ENCODE data around the gene NISCH. TPM values are rescaled to one million over a fixed set of nuclear protein-coding genes. Genes with fewer than 3 reads are reported as not detected.

Gene NISCH
- polyA plus RNA-seq, 1 experiment = 71.0 TPM

DNA sequence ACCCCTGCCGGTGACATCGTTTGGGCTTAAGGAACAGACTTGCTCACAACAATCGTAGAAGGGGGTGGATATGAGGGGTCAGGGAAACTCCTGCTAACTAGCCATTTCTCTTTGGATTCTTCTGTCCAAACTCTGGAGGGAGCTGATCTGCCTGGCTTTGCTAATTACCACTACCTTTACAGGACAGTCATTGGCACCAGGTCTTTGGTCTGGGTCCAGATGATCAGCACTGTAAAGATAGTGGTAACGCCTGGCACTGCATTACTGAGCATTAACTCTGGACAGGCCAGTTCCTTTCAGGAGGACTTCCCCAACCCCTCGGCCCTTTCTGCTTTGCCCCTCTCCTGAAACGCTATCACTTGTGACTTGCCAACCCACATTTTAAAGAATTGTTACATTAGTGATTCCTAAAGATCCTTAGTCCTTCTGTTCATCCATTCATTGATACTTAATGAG, 81.8 kb downstream of the NISCH start:
- POLR2A ChIA-PET = no interaction called here
- CTCF ChIA-PET = no interaction called here

DNA sequence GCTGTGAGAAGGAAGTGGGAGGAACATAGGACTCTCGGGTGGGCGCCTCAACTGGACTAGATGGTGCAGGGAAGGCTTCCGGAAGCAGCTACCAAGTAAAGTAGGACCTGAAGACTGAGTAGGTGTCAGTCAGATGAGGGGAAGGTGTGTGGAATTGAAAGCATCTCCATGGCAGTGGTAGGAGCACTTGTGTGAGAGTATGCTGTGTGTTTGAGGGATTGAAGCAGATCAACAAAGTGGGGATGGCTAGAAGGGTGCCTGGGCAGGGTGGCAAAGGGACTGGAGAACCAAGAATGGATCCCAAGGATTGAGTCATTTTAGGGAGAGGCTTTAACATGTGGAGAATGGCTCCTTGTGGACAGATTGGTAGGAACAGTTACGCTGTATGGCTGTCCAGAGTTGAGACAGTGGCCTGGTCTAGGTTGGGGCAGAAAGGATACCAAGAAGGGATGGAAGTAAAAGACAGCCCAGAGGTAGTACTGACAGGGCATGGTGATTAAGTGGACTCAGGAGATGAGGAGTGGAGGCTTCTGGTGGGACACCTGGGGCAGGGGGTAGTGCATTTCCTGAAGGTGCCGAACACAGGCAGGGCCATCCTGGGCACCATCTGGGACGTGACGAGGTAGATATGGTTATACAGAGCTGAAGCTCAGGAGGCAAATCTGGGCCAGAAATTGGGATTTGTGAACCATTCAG, 82.5 kb downstream of the NISCH start:
- H3K4me3 ChIP-seq (ENCODE audit: low read depth, low read length) = peak overlapping the region; percentile 94
- CTCF ChIA-PET = no interaction called here
- POLR2A ChIA-PET = no interaction called here
- no peaks in the 10 kb centered on the region; the same call in 1 of the 2 replicates for H3K9me3 ChIP-seq (ENCODE audit: control insufficient read depth, insufficient read depth, low read length)
- TF ChIP-seq, protein P1, sequence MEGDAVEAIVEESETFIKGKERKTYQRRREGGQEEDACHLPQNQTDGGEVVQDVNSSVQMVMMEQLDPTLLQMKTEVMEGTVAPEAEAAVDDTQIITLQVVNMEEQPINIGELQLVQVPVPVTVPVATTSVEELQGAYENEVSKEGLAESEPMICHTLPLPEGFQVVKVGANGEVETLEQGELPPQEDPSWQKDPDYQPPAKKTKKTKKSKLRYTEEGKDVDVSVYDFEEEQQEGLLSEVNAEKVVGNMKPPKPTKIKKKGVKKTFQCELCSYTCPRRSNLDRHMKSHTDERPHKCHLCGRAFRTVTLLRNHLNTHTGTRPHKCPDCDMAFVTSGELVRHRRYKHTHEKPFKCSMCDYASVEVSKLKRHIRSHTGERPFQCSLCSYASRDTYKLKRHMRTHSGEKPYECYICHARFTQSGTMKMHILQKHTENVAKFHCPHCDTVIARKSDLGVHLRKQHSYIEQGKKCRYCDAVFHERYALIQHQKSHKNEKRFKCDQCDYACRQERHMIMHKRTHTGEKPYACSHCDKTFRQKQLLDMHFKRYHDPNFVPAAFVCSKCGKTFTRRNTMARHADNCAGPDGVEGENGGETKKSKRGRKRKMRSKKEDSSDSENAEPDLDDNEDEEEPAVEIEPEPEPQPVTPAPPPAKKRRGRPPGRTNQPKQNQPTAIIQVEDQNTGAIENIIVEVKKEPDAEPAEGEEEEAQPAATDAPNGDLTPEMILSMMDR (IDR thresholded peaks at IDR 0.05; ENCODE audit: low read depth, low read length) = no peak
- peak overlapping the region; percentile 84 for H3K27ac ChIP-seq (ENCODE audit: low read depth, low read length)
- no peak for DNase-seq (ENCODE audit: low read depth, low spot score)
- H3K27me3 ChIP-seq (ENCODE audit: control insufficient read depth, insufficient read depth, low read length) = no peaks in the 10 kb centered on the region

More for the DNA sequence above, 81.8 kb downstream of the NISCH start:
- Histone ChIP-seq H3K27me3 (ENCODE audit: control insufficient read depth, insufficient read depth, low read length) (no peaks in the 10 kb centered on the region), H3K27ac (ENCODE audit: low read depth, low read length) (peak overlapping the region; percentile 84), H3K9me3 (ENCODE audit: control insufficient read depth, insufficient read depth, low read length) (no peaks in the 10 kb centered on the region; the same call in 1 of the 2 replicates), H3K4me3 (ENCODE audit: low read depth, low read length) (peak overlapping the region; percentile 94)
- DNase-seq (ENCODE audit: low read depth, low spot score) = no peak
- TF ChIP-seq, protein P1 (IDR thresholded peaks at IDR 0.05; ENCODE audit: low read depth, low read length) = no peak

DNA sequence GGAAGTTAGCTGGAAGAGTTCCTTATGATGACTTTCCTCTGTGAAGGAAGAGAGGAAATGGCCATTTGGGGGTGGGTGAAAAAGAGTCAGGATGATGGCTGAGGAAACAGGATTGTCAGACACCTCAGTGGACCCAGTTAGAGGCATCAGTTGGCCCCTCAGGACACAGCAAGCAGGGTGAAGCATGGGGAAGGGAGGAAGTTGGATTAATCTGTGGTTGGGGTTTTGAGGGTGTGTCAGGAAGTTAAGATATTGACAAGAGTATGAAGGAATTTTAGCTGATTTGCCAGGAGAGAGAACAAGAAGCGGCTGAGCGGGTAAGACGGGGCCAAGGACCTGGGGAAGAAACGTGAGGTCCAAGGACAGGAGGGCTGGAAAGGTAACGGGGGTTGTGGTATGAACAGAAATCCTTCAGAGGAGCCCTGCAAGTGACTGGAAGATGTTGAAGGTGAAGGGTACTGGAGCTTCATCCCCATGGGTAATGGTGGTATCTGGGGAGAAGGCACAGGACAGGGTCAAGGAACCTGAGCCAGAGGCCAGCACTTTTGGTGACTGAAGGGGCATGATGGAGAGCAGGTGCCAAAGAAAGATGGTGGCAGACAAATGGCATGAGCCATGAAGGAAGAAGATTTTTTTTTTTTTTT, 83.7 kb downstream of the NISCH start:
- no peaks in the 10 kb centered on the region; the same call in 1 of the 2 replicates for H3K9me3 ChIP-seq (ENCODE audit: control insufficient read depth, insufficient read depth, low read length)
- no peak for DNase-seq (ENCODE audit: low read depth, low spot score)
- TF ChIP-seq, protein P1 (IDR thresholded peaks at IDR 0.05; ENCODE audit: low read depth, low read length) = no peak
- POLR2A ChIA-PET = no interaction called here
- no peaks in the 10 kb centered on the region for H3K27me3 ChIP-seq (ENCODE audit: control insufficient read depth, insufficient read depth, low read length)
- H3K4me3 ChIP-seq (ENCODE audit: low read depth, low read length) = no peak overlapping the region
- CTCF ChIA-PET = no interaction called here
- peak overlapping the region; percentile 21 for H3K27ac ChIP-seq (ENCODE audit: low read depth, low read length)

DNA sequence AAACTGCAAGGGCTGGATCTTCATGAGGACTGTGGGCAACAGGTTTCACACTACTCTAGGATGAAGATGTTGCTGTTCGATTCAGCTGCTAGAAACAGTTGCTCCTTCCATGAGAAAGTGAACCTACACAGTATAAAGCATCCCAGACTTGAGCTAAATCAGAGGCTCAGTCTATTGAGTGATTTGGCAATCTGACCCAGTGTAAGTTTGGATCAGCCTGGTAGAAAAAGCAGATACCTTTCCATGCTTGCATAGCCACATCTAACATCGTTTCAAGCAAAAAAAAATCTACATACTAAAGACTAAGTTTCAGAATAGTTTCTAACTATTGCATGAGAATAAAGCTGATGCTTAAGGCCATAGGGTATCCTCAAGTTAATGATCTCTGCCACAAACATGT, 85.6 kb downstream of the NISCH start:
- no peak overlapping the region for H3K27ac ChIP-seq (ENCODE audit: low read depth, low read length)
- ChIA-PET CTCF (no interaction called here), POLR2A (no interaction called here)
- H3K9me3 ChIP-seq (ENCODE audit: control insufficient read depth, insufficient read depth, low read length) = no peaks in the 10 kb centered on the region
- H3K27me3 ChIP-seq (ENCODE audit: control insufficient read depth, insufficient read depth, low read length) = no peaks in the 10 kb centered on the region
- TF ChIP-seq, protein P1 (IDR thresholded peaks at IDR 0.05; ENCODE audit: low read depth, low read length) = no peak
- no peak for DNase-seq (ENCODE audit: low read depth, low spot score)
- no peak overlapping the region for H3K4me3 ChIP-seq (ENCODE audit: low read depth, low read length)

Other genes starting within 250 kb of the NISCH start
- gene TLR9, start 230.0 kb upstream of the NISCH start, polyA plus RNA-seq (2011; rRNA removed) = 0.02 and 0.05 TPM in 2 replicates
- gene TWF2, start 216.4 kb upstream of the NISCH start, polyA plus RNA-seq (2011; rRNA removed) = 96.6 and 128 TPM in 2 replicates
- gene PPM1M, start 209.8 kb upstream of the NISCH start, polyA plus RNA-seq (2011; rRNA removed) = 29.2 and 34.4 TPM in 2 replicates
- gene WDR82, start 177.0 kb upstream of the NISCH start, polyA plus RNA-seq (2011; rRNA removed) = 69.2 and 77.6 TPM in 2 replicates
- 4.0 and 5.5 TPM in 2 replicates for gene GLYCTK, start 167.8 kb upstream of the NISCH start, polyA plus RNA-seq (2011; rRNA removed)
- gene DNAH1, start 139.3 kb upstream of the NISCH start, polyA plus RNA-seq (2011; rRNA removed) = 1.4 and 1.9 TPM in 2 replicates
- 44.1 and 48.7 TPM in 2 replicates for gene BAP1, start 45.6 kb upstream of the NISCH start, polyA plus RNA-seq (2011; rRNA removed)
- gene PHF7, start 44.9 kb upstream of the NISCH start, polyA plus RNA-seq (2011; rRNA removed) = 1.8 and 2.6 TPM in 2 replicates
- gene SEMA3G, start 10.5 kb upstream of the NISCH start, polyA plus RNA-seq (2011; rRNA removed) = 0.02 TPM in 1 of 2 replicates, not detected in the other
- 1.7 and 1.9 TPM in 2 replicates for gene TNNC1, start 1.6 kb upstream of the NISCH start, polyA plus RNA-seq (2011; rRNA removed)
- 0.02 TPM in 1 of 2 replicates, not detected in the other for gene STAB1, start 39.7 kb downstream of the NISCH start, polyA plus RNA-seq (2011; rRNA removed)
- gene NT5DC2, start 78.3 kb downstream of the NISCH start, polyA plus RNA-seq (2011; rRNA removed) = 97.9 and 154 TPM in 2 replicates
- 8.7 and 9.5 TPM in 2 replicates for gene UQCC5, start 81.0 kb downstream of the NISCH start, polyA plus RNA-seq (2011; rRNA removed)
- gene PBRM1, start 230.3 kb downstream of the NISCH start, polyA plus RNA-seq (2011; rRNA removed) = 31.3 and 40.6 TPM in 2 replicates
- 71.6 and 81.7 TPM in 2 replicates for gene GNL3, start 230.4 kb downstream of the NISCH start, polyA plus RNA-seq (2011; rRNA removed)